ENCODE results near the gene ZNF175.

Gene ZNF175

GRCh38 chr19:51637362-51637978 is 66.4 kb downstream of the ZNF175 start:
- DNase-seq: no peak

GRCh38 chr19:51639916-51640315 is 68.8 kb downstream of the ZNF175 start:
- DNase-seq: no peak

- DNase-seq: no peak
These were observed 69.3 kb downstream of the ZNF175 start for GRCh38 chr19:51640386-51640785.

- no peak for DNase-seq
These were observed 70.6 kb downstream of the ZNF175 start for GRCh38 chr19:51641648-51642047.
